ENCODE results near the gene TBC1D7. TPM values are rescaled to one million over a fixed set of nuclear protein-coding genes. Genes with fewer than 3 reads are reported as not detected.

TBC1D7 gene
- total RNA-seq, 1 experiment from 2014 or later, result 32.1 TPM

- H3K4me1 ChIP-seq (ENCODE audit: insufficient read depth, low read length, poor library complexity, severe bottlenecking), result no peaks in the 10 kb centered on the region
- no TSS peak for BruUV-seq (replicated peaks)
- ChIA-PET CTCF (interaction anchor here (1.0 kb wide), 1 partner anchor 84 kb away, joined by 6 read pairs; no protein-coding TSS in a partner anchor), POLR2A (ENCODE audit: low non-redundant PET) (no interaction called here)
- no peaks in the 10 kb centered on the region for H3K9me3 ChIP-seq (ENCODE audit: low read depth, low read length, poor library complexity, severe bottlenecking)
- no peaks in the 10 kb centered on the region for H3K36me3 ChIP-seq (ENCODE audit: insufficient read depth, low read length, poor library complexity, severe bottlenecking)
- DNase-seq (ENCODE audit: low spot score), result peak; percentile 46
- TF ChIP-seq, protein P1, sequence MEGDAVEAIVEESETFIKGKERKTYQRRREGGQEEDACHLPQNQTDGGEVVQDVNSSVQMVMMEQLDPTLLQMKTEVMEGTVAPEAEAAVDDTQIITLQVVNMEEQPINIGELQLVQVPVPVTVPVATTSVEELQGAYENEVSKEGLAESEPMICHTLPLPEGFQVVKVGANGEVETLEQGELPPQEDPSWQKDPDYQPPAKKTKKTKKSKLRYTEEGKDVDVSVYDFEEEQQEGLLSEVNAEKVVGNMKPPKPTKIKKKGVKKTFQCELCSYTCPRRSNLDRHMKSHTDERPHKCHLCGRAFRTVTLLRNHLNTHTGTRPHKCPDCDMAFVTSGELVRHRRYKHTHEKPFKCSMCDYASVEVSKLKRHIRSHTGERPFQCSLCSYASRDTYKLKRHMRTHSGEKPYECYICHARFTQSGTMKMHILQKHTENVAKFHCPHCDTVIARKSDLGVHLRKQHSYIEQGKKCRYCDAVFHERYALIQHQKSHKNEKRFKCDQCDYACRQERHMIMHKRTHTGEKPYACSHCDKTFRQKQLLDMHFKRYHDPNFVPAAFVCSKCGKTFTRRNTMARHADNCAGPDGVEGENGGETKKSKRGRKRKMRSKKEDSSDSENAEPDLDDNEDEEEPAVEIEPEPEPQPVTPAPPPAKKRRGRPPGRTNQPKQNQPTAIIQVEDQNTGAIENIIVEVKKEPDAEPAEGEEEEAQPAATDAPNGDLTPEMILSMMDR (conservative IDR thresholded peaks at IDR 0.05; ENCODE audit: low read depth, low read length), result no peak
- no peak for TF ChIP-seq EZH2 (IDR thresholded peaks at IDR 0.05; ENCODE audit: borderline replicate concordance, low read depth, low read length, poor library complexity, severe bottlenecking)
- no peaks in the 10 kb centered on the region for H3K27me3 ChIP-seq (replicated peaks; ENCODE audit: insufficient read depth, low read depth, low read length, poor library complexity)
- no peak overlapping the region for H3K27ac ChIP-seq (ENCODE audit: low read depth, low read length, poor library complexity, severe bottlenecking)
- intact Hi-C loops (cut with micrococcal nuclease; ENCODE audit: unreplicated experiment), result no loop called here
- no peak overlapping the region for H3K4me3 ChIP-seq (ENCODE audit: low read depth, low read length, poor library complexity, severe bottlenecking)
Measured at GRCh38 chr6:13278991-13279390, 49.3 kb downstream of the TBC1D7 start.

- TF ChIP-seq EZH2 (IDR thresholded peaks at IDR 0.05; ENCODE audit: borderline replicate concordance, low read depth, low read length, poor library complexity, severe bottlenecking), result no peak
- TF ChIP-seq, protein P1 (conservative IDR thresholded peaks at IDR 0.05; ENCODE audit: low read depth, low read length), result peak; percentile 31; the same call in 1 of the 2 replicates
- Histone ChIP-seq H3K4me3 (ENCODE audit: low read depth, low read length, poor library complexity, severe bottlenecking) (no peak overlapping the region), H3K4me1 (ENCODE audit: insufficient read depth, low read length, poor library complexity, severe bottlenecking) (no peaks in the 10 kb centered on the region), H3K36me3 (ENCODE audit: insufficient read depth, low read length, poor library complexity, severe bottlenecking) (no peaks in the 10 kb centered on the region), H3K9me3 (ENCODE audit: low read depth, low read length, poor library complexity, severe bottlenecking) (no peaks in the 10 kb centered on the region), H3K27me3 (replicated peaks; ENCODE audit: insufficient read depth, low read depth, low read length, poor library complexity) (no peaks in the 10 kb centered on the region), H3K27ac (ENCODE audit: low read depth, low read length, poor library complexity, severe bottlenecking) (no peak overlapping the region)
- DNase-seq (ENCODE audit: low spot score), result no peak
- POLR2A ChIA-PET (ENCODE audit: low non-redundant PET), result no interaction called here
- intact Hi-C loops (cut with micrococcal nuclease; ENCODE audit: unreplicated experiment), result no loop called here
- CTCF ChIA-PET, result interaction anchor here (0.6 to 1.0 kb wide), 2 partner anchors 83 to 267 kb away, joined by 3 to 6 read pairs; no protein-coding TSS in a partner anchor
- BruUV-seq (replicated peaks), result no TSS peak
Measured at GRCh38 chr6:13278164-13278563, 50.2 kb downstream of the TBC1D7 start.

DNA sequence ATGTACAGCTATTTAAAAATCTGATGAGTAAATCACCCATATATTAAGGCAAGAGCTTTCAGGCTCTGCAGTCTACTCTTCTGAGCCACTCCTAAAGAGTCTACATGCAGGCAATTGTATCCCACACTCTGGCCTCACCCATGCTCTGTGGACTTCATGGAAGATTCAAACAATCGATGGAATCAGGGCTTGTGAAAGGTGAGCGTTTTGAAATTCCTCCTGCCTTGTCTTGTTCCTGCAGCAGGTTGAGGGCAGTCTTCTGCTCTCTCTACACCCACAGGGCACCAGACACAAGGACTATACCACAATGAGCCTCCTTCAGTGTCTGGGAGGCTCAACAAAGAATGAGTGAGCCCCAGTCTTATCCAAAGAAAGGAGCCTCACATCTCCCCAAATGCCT, 51.1 kb downstream of the TBC1D7 start:
- H3K9me3 ChIP-seq (ENCODE audit: low read depth, low read length, poor library complexity, severe bottlenecking), result no peaks in the 10 kb centered on the region
- DNase-seq (ENCODE audit: low spot score), result no peak
- TF ChIP-seq, protein P1 (conservative IDR thresholded peaks at IDR 0.05; ENCODE audit: low read depth, low read length), result no peak
- no peak for TF ChIP-seq EZH2 (IDR thresholded peaks at IDR 0.05; ENCODE audit: borderline replicate concordance, low read depth, low read length, poor library complexity, severe bottlenecking)
- no peaks in the 10 kb centered on the region for H3K36me3 ChIP-seq (ENCODE audit: insufficient read depth, low read length, poor library complexity, severe bottlenecking)
- ChIA-PET CTCF (no interaction called here), POLR2A (ENCODE audit: low non-redundant PET) (no interaction called here)
- H3K27me3 ChIP-seq (replicated peaks; ENCODE audit: insufficient read depth, low read depth, low read length, poor library complexity), result no peaks in the 10 kb centered on the region
- H3K27ac ChIP-seq (ENCODE audit: low read depth, low read length, poor library complexity, severe bottlenecking), result no peak overlapping the region
- H3K4me1 ChIP-seq (ENCODE audit: insufficient read depth, low read length, poor library complexity, severe bottlenecking), result no peaks in the 10 kb centered on the region
- H3K4me3 ChIP-seq (ENCODE audit: low read depth, low read length, poor library complexity, severe bottlenecking), result no peak overlapping the region
- intact Hi-C loops (cut with micrococcal nuclease; ENCODE audit: unreplicated experiment), result no loop called here
- no TSS peak for BruUV-seq (replicated peaks)

Data from A673 (cell line).